AML-193 (cell line): ENCODE results near the gene AK5.

ENCODE experiments used
- DNase-seq, 2 experiments: peaks; one replicate each; lab custom pipeline; 2025; lab: John Stamatoyannopoulos, UW

AK5 gene

GRCh38 chr1:77541162-77541545, 259.3 kb downstream of the AK5 start:
- DNase-seq = no peak

- peak; percentile 39 to 46 for DNase-seq
Measured at GRCh38 chr1:77542813-77543420, 261.1 kb downstream of the AK5 start.

- DNase-seq = no peak
Measured at GRCh38 chr1:77543822-77544448, 262.1 kb downstream of the AK5 start.

- DNase-seq = no peak
Measured at GRCh38 chr1:77544845-77545244, 263.0 kb downstream of the AK5 start.

- DNase-seq = no peak
Measured at GRCh38 chr1:77545970-77546369, 264.2 kb downstream of the AK5 start.

GRCh38 chr1:77546890-77547289, 265.1 kb downstream of the AK5 start:
- no peak for DNase-seq

GRCh38 chr1:77548285-77548684, 266.5 kb downstream of the AK5 start:
- no peak for DNase-seq

GRCh38 chr1:77550135-77550534, 268.3 kb downstream of the AK5 start:
- DNase-seq = no peak

- no peak for DNase-seq
Measured at GRCh38 chr1:77552626-77553025, 270.8 kb downstream of the AK5 start.

- no peak for DNase-seq
Measured at GRCh38 chr1:77553568-77554291, 271.9 kb downstream of the AK5 start.

- DNase-seq = peak in 1 of 2 experiments; percentile 31
Measured at GRCh38 chr1:77556045-77556444, 274.2 kb downstream of the AK5 start.

GRCh38 chr1:77557053-77557452, 275.2 kb downstream of the AK5 start:
- DNase-seq = no peak

- no peak for DNase-seq
Measured at GRCh38 chr1:77558591-77559164, 276.9 kb downstream of the AK5 start.

- DNase-seq = no peak
Measured at GRCh38 chr1:77560741-77561140, 278.9 kb downstream of the AK5 start.

GRCh38 chr1:77562596-77563150, 280.9 kb downstream of the AK5 start:
- no peak for DNase-seq

- no peak for DNase-seq
Measured at GRCh38 chr1:77565321-77565720, 283.5 kb downstream of the AK5 start.

GRCh38 chr1:77571642-77572041, 289.8 kb downstream of the AK5 start:
- DNase-seq = no peak

- DNase-seq = no peak
Measured at GRCh38 chr1:77579547-77579946, 297.7 kb downstream of the AK5 start.

GRCh38 chr1:77582905-77583304, 301.1 kb downstream of the AK5 start:
- no peak for DNase-seq

GRCh38 chr1:77583483-77583882, 301.7 kb downstream of the AK5 start:
- no peak for DNase-seq

GRCh38 chr1:77584884-77585283, 303.1 kb downstream of the AK5 start:
- no peak for DNase-seq

- no peak for DNase-seq
Measured at GRCh38 chr1:77585610-77586314, 303.9 kb downstream of the AK5 start.
